Measurements from ENCODE around the gene PRR29.
"Not testable (repeated sequence)": the region's sequence is repeated elsewhere in the genome, so short reads cannot be mapped to it uniquely, and the experiment has no call there.

PRR29 gene

DNA sequence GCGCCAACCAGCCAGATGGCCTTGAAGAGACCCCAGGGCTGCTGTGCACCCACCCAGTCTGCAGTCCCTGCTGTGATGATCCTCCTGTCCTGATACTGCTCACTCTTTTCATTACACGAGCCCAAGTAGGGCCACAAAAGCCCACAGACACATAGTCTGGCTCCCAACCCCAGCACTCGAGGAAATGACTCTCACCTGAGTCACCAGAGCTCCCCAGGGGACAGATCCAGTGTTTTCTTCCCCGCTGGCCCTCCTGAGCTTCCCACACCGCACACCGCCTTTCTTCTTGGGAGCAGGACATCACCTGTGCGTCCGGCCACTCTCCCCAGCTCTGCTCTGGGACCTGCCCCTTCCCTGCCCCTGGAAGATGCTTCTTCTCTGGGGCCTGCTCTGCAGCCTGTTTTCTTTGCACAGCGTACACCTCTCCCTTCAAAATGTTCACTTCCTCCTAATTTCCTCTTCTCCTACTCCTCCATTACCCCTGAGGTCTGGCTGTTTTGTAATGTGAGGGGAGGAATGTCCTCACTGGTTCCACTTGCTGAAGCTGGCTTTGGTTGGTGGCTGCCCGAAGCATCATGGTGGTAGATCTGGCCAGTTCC lies 23.5 kb upstream of the PRR29 start:
- no peak for DNase-seq (ENCODE audit: low spot score)

GRCh38 chr17:63975541-63976092 lies 22.5 kb upstream of the PRR29 start:
- no peak for DNase-seq (ENCODE audit: low spot score)

DNA sequence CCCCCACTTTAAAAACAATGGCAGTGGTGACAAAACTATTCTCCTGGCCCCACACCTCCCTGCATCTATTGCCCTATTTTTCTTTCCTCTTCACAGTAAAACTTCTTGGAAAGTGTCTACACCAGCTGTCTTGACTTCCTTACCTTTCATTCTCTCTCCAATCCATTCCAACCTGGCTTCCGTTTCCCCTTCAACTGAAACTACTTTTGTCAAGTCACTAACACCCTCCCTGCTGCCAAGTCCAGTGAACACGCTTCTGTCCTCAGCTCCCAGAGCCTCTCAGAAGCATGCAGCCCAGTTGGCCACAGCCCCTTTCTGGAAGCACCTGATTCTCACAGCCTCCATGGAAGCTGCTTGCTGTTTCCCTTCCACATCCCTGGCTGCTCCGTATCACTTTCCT lies 21.4 kb upstream of the PRR29 start:
- DNase-seq (ENCODE audit: low spot score): no peak

GRCh38 chr17:63978272-63979200 lies 19.6 kb upstream of the PRR29 start:
- no peak for DNase-seq (ENCODE audit: low spot score)

GRCh38 chr17:63982641-63983040 lies 15.5 kb upstream of the PRR29 start:
- DNase-seq (ENCODE audit: low spot score): not testable (repeated sequence)

GRCh38 chr17:63983320-63983719 lies 14.8 kb upstream of the PRR29 start:
- peak; percentile 24 for DNase-seq (ENCODE audit: low spot score)

DNA sequence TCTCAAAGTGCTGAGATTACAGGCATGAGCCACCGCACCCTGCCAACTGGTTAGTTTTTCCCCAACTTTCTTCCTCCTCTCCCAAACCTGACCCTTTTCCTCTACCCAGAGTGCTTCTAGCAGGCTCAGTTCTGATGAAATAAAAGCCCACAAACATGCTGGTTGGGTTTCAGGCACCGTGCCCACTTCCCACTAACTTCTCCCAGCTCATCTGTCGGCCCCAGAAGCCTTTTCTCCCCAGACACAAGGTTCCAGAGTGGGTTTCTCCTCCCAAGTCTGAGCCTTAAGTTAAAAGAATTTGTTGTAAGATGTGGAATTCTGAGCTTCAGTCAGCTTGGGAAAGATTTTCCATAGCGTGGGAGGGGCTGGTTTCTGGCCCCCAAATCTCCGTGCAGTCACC lies 13.9 kb upstream of the PRR29 start:
- no peak for DNase-seq (ENCODE audit: low spot score)

GRCh38 chr17:63984651-63985386 lies 13.3 kb upstream of the PRR29 start:
- DNase-seq (ENCODE audit: low spot score): no peak

DNA sequence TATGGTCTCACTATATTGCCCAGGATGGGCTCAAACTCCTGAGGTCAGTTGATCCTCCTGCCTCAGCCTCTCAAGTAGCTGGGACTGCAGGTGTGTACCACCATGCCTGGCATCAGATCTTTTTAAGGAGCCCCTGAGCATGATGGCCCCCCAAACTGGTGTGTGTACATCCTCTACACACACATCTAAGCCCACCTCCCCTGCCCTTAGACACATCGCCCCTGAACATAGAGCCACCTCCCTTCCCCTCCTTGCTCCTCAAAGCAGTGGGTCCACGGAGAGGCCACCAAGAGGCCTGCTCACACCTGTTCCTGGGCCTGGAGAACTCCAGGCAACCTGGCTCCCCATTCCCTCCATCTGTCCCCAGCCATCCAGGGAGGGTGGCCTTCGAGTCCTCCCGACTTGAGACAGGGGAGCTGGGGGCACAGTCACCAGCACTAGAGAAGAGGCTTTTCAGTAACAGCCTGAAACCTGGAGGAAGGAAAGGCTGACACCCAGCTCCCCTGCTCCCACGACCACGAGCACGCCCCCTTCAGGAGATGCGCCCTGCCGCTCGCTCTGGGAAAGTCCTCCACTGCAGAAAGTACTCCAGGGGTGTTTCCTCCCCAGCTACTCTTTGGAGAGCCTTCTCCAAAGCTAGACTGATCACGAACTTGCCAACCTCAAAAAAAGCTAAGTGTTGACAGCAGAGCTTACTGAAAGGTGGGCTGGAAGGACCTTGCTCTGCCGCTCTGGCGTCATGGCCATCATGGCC lies 12.6 kb upstream of the PRR29 start:
- DNase-seq (ENCODE audit: low spot score): no peak

DNA sequence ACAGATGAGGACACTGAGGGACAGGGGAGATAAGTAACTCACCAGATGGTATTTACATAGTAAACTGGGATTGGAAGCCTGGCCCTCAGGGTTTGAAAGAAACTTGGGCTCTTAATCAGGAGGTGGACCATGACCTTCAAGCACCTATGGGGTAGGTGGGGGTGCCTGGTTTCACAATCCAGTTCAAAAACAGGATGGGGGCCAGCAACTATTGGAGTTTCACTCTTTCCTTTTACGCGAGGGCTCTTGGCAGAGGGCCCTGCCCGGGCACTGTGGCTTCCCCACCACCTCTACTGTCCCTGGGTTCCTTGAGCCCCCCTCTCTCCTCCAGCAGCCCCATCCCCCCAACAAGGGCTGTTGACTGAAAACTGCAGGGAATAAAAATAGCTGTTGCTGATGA lies 11.3 kb upstream of the PRR29 start:
- no peak for DNase-seq (ENCODE audit: low spot score)

GRCh38 chr17:63987221-63988126 lies 10.7 kb upstream of the PRR29 start:
- no peak for DNase-seq (ENCODE audit: low spot score)

DNA sequence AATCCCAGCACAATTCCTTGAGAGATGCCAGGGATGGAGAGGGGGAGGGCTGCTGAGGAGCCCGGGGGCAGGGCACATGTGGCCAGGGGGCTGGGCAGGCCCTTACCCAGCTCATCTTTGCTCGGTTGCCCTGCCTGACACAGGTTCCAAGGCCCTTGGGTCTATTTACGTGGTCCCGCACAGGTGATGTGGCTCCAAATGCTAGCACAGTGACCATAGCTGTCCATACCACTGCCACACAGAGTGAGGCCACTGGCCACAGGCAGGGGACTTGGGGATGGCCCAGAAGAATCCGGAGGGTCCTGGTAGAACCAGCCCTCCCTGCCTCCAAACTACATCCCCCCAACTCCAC lies 10.0 kb upstream of the PRR29 start:
- no peak for DNase-seq (ENCODE audit: low spot score)

GRCh38 chr17:63988741-63989621 lies 9.2 kb upstream of the PRR29 start:
- no peak for DNase-seq (ENCODE audit: low spot score)

DNA sequence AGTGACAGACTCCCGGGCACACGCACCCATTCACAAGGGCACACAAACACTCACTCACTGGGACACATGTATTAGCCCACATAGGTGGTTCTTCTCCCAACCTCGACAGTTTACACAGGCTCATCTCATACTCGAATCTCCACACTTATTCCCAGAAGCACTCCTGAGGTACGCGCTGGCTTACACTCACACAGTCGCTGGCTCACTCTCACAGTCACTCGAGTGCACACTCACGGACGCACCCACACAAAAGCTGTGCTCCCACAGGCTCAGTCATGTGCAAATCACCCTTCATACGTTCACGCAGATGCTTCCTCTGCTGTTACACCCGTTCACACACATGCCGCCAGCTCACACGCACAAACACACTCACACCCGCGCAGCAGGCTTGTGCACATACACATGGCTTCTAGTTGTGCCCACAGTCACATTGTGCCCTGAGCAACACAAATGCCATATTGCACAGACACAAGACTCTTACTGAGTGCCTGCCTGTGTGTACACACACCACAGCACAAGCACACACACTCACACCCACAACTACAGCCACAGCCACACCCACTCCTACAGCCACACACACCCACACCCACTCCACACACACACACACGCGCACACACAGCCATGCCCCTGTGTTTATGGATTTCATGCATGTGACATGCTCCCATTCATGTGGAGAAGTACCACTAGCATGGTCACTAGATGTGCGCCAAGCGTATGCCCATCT lies 8.4 kb upstream of the PRR29 start:
- DNase-seq (ENCODE audit: low spot score): no peak

DNA sequence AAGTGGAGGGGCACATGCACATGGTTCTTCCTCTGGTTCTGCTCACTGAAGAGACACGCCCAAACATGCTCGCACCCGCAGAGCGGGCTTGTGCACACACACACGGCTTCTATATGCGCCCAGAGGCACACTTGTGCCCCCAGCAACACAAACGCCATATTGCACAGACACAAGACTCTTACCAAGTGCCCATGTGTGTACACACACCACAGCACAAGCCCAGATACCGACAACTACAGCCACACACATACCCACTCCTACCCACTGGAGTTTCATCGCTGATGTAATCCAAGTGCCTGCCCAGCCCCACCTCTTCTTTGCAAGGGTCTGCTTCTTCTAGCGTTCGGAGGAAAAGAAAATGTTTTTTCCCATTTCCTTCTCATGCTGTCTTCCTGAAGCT lies 6.5 kb upstream of the PRR29 start:
- DNase-seq (ENCODE audit: low spot score): no peak

GRCh38 chr17:63993368-63993985 lies 4.7 kb upstream of the PRR29 start:
- DNase-seq (ENCODE audit: low spot score): no peak

DNA sequence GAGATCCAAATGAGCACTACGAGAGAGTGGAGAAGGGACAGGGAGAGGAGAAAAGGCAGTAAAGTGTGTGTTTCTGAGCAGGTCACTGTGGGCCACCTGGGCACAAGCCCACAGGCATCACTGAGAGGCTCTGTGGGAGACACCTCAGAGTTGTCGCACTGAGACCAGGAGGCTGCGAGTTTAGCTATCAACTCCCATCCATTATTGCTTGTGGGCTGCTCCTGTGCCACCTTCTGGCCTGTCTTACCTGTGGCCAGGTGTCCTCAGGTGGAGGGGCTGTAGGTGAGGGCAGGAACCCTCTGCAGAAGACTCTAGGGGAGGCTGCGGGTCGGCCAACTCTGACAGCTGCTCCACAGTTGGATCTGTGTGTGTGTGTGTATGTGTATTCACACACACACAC lies 2.5 kb upstream of the PRR29 start:
- DNase-seq (ENCODE audit: low spot score): no peak

GRCh38 chr17:63996430-63997182 lies 1.5 kb upstream of the PRR29 start:
- DNase-seq (ENCODE audit: low spot score): no peak

All from pons (tissue), 1 donor.